GM18517 (cell line): ENCODE data around the gene ISG20.
A peak's percentile ranks its signal among the peaks of the same experiment; 100 is the strongest.
"Not testable (repeated sequence)": the region's sequence is repeated elsewhere in the genome, so short reads cannot be mapped to it uniquely, and the experiment has no call there.

Experiments used
- ATAC-seq: cut with Tn5 transposase; IDR thresholded peaks from one replicate; pipeline ENCODE4 v1.9.1; 2021; ENCODE audit warnings: mild to moderate bottlenecking, moderate library complexity; ENCODE audit not compliant: unreplicated experiment

Gene ISG20

DNA sequence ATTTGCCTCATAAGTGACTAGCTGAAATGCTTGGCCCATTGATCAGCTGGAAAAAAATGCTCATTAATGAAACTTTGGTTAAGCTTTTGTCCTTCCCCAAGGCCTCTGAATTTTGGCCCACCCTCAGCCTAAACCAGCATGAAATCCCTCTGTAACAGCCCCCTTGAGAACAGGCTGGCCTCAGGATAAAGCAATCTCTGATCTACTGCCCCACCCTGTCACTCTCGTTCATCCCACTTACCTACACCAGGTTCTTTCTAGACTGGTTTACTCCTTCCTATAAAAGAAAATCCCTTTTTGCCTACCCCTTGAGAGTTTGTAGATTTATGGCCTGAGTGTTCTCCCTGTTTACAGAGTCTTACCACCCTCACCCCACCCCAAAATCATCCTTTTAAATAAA, 21.0 kb upstream of the ISG20 start:
- no peak for ATAC-seq

DNA sequence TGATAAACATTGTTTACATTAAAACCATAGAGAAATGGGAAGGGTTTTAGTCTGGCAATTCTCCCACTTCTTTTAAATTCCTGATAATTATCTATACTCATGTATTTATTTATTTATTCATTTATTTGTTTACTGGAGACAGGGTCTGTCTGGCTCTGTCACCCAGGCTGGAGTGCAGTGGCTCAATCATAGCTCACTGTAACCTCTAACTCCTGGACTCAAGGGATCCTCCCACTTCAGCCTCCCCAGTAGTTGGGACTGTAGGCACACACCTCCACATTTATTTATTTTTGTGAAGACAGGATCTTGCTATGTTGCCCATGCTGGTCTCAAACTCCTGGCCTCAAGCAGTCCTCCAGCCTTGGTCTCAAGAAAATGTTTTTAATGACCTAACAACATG, 20.1 kb upstream of the ISG20 start:
- ATAC-seq, result no peak

DNA sequence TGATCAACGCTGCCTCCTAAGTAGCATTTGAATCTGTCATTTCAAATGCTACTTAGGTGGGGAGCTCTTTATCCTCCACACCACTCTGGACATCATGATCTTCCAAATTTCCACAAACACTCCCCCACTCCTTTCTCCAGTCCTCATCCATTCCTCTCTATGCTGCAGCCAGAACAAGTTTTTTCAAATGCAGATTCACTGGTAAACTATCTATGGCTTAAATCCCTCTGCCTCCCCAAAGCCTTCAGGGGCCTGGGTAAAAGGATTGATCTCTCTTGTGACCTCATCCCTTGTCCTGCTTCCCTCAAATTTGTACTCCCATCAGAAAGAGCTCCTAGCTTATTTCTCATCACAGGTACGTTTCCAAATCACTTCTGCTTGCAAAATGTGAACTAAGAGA, 19.0 kb upstream of the ISG20 start:
- ATAC-seq, result no peak

DNA sequence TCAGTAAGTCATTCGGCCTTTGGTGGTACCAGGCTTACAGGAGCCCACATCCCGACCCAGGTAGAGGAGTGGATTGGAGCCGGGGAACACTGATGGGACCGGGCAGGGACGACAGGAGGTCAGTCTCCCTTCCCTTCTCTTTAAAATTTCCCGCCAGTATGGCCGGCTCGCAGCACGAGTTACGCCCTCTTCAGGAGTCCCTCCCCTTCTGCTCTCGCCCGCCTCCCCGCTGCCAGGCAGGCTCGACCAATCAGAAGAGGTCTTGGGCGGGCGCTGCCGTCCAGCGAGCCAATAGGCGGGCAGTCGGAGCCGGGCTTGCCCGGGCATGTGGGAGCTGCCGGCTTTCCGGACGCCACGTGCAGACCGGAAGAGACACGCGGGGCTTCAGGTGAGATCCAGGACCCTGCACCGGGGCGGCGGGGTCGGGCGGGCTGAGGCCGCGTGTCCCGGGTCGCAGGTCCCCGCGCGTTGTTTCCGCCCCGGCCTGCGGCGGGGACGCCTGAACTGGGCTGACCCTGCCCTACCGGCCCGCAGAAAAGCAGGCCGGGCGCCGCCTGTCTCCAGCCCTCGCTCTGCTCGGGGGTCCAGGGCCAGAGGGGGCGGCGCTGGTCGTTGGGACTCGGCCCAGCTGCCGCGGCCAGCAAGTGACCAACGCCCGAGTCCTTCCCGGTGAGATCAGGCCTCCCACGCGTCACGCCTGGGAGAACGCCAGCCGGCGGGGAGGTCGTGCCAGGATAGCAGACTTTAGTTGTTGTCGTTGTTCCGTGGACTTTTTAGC, 17.6 kb upstream of the ISG20 start, which contains the start of gene AEN:
Gene AEN, plus strand, starts transcription at position 346 of the 778 bp plus-strand sequence. CDS start 4,870 bp downstream, outside the sequence.
- peak; percentile 88 for ATAC-seq

DNA sequence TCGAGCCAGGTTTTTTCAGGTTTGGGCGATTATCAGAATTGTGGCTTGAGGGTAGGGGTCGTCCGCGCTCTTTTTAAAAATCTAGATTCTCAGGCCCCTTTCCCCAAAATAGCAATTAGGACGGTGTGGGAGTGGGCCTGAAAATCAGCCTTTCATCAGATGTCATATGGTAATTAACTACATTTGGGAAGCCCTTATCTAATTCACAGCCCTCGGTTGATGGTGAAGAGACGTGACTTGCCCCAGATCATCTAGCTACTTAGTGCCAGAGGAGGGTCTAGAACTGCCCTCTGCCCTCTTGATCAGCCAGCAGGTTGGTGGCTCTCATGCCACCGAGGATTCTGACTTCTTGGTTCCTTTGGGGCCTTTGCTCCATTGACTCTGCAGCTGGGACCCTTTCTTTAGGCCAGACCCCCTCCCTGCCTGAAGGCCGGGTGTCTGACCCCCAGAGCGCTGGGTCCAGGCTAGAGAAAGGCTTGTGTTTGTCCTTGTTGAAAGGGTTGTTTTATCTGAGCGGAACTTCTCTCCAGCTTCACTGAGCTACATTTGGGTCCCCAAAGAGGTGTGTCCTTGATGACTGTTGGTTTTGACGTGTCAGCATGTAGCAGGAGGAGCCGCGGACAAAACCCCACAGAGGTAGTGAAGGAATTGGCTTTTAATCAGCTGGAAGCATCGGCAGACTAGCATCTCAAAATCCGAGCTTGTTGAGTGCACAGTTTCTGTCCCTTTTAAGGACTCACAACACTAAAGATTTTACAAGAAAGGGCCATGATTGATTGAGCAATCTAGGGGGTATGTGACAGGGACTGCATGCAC, 16.8 kb upstream of the ISG20 start:
- ATAC-seq, result no peak

DNA sequence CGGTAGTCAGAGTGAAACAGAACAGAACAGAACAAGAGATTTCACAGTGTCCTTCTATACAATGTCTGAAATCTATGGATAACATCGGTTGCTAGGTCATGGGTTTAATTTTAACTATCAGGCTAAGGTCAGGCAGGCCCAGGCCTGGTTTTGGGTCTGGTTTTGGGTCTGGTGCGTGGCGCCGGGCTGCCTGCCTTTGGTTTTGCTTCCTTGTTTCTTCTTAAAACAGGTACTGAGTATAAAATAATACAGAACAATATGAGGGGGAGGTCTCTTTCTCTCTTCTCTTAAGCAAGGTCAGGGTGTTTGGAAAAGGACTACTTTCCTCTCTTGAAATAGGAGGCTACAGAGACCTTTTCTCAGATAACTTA, 16.2 kb upstream of the ISG20 start:
- no peak for ATAC-seq

DNA sequence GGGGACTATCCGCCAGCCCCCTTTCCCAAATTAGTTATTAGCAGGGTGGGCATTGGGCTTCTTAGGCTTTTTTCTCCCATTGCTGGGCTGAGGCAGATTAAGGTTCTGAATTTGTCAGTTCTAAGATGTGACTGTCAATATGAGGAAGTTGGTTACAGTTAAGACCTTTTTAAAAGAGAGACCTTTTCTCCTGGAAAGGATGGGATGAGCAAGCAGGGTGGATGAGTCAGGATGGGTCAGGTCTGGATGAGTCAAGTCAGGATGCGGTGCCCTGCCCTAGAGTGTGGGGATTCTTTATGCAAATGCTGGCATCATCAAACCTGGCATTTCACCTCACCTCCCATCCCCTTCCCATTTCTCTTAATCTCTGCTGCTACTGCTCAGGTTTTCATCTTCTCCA, 15.8 kb upstream of the ISG20 start:
- no peak for ATAC-seq

DNA sequence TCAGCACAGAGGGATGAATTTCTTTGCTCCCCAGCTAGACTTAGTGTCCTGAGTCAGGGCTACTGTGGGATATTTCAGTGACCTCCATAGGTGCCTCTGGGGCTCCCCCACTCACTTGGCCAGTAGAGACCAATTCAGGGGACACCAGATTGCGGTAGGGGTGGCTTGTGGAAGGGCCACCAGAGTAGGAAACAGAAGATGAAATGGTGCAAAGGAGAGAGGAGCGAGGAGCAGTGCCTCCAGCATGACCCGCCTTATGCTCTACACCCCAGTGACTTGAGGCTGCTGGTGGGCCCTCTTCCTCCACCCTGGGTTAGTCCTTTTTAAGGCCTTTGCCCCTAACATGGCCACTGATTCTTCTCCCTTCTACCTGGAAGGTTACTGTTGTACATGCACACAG, 15.2 kb upstream of the ISG20 start:
- no peak for ATAC-seq

DNA sequence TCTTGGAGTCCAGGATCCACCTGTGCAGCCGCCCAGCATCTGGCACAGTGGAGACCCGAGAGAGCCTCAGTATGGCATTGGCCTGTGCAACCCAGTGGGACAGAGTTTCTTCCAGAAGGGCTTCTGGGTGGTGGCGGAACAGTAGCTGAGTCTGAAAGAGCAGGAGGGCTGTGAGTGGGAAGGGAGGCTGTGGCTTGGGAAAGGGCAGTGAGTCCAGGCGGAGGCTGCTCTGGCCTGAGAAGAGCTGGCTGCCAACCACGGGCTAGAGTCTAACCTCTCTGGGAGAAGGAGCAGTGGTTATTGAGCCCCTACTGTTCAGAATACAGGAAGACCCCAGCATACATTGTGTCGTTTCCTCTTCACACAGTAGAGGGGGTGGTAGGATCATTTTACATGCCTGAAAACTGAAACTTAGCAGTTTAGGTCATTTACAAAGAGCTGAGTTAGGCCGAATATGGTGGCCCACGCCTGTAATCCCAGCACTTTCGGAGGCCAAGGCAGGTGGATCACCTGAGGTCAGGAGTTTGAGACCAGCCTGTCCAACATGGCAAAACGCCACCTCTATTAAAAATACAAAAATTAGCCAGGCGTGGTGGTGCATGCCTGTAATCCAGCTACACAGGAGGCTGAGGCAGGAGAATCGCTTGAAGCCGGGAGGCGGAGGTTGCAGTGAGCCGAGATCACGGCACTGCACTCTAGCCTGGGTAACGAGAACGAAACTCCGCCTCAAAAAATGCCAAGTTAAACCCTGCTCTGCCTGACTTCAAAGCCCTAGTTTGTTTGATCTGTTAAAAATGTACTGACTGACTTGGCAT, 14.5 kb upstream of the ISG20 start:
- ATAC-seq, result peak; percentile 33

DNA sequence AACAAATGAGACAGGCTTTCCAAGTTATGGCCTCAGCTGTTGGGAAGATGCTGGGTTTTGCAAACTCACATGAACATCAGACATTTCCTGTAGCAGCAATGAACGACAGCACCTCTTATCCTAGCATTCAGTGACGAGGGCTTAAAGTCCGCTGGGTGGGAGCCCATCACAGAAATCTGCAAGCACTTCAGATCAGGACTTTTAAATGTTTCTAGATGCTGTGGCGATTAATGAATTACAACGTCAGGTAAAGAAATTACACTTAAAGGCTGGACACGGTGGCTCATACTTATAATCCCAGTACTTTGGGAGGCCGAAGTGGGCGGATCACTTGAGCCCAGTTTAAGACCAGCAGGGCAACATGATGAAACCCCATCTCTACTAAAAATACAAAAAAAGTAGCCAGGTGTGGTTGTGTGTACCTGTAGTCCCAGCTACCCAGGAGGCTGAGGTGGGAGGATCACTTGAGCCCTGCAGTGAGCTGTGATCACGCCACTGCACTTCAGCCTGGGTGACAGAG, 13.8 kb upstream of the ISG20 start:
- ATAC-seq, result no peak

DNA sequence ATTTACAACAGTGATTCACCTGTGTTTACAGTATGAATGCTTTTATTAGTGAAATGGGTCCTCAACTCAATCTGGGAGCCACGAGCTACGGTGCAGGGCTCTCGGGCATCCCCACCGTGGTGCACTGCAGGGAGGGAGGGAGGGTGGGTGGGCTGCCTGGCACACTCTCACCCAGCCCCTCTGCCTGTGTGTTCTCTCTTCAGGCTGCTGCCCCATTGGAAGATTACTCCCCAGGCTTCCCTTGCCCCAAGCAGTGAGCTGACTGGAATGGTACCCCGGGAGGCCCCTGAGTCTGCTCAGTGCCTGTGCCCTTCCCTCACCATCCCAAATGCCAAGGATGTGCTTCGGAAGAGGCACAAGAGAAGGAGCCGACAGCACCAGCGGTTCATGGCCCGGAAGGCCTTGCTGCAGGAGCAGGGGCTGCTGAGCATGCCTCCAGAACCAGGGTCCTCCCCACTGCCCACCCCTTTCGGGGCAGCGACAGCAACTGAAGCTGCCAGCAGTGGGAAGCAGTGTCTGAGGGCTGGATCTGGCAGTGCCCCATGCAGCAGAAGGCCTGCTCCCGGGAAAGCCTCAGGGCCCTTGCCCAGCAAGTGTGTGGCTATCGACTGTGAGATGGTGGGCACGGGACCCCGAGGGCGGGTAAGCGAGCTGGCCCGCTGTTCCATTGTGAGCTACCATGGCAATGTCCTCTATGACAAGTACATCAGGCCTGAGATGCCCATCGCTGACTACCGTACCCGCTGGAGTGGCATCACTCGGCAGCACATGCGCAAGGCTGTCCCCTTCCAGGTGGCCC, 12.7 kb upstream of the ISG20 start:
- no peak for ATAC-seq

DNA sequence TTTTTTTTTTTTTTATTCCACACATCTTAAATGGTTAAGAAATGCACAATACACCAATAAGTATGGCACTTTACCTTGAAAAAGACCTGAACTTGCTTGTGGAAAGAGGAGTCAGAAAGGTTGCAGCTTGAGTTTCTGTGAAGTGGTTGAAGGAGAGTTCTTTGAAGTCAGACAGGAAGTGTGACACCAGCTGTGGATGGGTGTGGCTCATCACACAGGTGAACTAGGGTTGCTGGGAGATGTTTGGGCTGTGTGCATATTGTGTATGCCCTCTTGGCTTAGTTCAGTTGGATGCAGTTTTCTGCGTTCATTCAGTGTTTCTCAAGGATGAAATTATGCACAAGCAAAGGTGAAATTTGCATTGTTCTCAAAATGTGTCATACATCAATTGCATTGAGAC, 11.4 kb upstream of the ISG20 start:
- no peak for ATAC-seq

DNA sequence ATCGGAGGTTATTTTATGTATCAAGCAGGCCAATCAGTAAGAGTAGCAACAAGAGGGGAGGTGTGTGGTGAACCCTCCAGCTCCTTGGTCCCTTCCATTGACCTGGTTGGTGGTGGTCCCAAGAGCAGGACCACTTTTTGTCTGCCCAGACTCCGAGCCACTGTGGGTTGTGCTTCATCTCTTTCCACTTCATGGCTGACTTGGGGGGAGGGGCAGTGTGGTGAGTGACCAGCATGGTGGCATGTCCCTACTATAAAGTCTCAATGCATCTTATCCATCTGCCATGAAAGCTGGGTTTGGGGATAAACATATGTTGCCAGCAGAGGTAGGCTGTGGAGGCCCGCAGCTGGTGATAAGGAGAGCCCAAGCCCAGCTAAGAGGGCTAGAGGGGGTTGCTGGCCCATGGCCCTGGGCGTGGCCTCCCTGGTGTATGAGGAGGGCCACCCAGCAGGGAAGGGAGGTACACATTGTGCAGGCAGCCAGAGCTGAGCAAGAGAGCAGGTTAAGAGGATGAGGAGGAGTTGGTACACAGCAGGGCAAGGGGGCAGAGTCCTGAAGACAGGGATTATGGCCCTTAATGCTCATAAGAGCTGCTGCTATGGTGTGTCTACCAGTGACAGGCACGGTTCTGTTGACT, 10.7 kb upstream of the ISG20 start:
- ATAC-seq, result no peak

DNA sequence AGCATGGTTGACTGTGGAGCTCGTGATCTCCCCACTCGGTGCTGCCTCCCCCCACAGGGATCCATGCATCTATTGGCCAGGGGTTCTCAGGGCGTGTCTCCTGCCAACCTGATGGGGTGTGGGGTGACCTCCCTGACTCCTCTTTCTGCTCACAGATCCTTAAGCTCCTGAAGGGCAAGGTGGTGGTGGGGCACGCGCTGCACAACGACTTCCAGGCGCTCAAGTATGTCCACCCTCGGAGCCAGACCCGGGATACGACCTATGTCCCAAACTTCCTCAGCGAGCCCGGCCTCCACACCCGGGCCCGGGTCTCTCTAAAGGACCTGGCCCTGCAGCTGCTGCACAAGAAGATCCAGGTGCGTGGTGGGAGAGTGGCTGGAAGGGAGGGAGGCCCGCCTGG, 9.7 kb upstream of the ISG20 start:
- ATAC-seq, result no peak

DNA sequence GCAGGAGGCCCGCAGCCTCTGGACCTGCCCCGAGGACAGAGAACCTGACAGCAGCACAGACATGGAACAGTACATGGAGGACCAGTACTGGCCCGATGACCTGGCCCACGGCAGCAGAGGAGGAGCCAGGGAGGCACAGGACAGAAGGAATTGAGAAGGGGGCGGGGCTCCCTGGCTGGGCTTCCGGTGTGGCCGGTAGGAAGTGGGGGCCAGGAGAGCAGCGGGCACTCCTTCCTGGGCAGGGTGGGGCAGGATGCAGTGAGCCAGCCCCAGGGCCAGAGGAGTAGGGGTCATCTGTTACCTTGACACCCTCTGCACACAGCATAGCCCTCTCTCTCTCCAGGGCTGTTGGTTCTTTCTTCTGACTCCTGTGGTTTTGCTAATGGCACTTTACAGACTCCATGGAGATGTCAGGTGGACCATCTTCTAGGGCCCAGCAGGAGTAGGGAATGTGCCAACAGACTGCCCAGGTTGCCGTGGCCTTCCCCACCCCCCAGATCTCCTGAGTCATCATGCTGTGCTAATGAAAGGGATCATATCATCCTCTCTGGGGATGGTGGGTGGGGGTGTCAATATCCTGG, 8.6 kb upstream of the ISG20 start:
- ATAC-seq, result no peak

DNA sequence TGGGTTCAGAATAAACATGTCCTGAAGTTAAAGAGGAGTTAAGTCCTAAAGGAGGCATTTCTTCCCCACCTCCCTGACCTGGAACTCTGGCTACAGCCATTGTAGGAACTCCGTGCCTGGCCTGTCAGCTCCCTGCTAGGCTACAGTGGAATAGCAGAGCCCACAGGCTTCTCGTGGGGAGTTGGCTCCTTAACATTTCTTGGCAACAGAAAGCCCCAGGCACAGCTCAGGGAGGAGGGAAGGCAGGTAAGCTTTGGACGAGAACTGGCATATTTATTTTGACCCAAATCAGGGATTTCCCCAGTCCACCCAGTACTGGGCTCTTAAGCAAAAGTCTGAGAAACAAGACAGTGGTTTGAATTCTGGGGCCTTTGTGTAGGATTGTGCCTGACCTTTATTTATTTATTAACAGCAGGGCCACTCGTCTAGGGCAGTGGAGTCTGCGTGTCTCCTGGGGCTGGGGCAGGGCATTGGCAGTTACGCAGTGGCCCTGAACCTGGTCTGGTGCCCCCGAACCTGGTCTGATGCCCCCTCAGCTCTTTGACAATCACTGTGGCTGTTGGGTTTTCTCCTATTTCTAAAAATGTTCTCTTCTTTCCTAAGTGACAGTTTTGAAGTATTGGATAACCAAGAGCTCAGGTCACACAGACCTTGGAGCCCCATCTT, 7.9 kb upstream of the ISG20 start:
- ATAC-seq, result no peak

DNA sequence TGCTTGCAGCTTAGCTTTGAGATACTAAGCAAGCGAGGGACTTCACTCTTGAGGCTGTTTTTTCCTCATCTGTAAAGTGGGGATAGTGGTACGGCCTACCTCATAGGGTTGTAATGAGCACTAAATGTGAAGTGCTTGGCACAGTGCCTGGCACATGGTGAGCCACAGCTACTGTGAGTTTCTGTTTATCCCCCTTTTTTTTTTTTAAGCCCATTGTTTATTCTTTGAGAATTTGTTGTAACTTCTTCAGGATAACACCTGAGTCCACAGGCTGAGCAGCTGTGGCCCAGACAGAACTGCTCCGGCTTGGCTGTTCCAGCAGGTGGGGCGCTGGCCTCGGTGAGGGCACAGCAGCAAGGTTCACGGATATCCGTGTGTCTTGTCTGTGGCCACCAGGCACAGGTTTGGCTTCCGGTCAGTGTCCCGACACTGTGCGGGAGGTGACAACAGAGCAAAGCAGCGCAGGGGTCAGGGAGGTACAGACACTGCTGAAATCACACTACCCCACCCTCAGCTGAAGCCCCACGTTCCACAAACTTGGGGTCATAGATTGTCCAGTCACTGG, 7.3 kb upstream of the ISG20 start:
- no peak for ATAC-seq

DNA sequence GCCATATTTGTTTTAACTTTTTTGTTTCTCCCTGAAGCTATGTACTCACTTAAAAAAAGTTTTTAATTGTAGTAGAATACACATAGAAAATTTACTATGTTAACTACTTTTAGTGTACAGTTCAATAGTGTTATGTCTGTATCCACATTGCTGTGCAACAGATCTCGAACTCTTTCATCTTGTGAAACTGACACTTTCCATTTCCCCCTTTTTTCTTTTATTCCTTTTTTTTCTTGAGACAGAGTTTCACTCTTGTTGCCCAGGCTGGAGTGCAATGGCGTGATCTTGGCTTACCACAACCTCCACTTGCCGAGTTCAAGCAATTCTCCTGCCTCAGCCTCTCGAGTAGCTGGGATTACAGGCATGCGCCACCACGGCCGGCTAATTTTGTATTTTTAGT, 6.0 kb upstream of the ISG20 start:
- ATAC-seq, result not testable (repeated sequence)

DNA sequence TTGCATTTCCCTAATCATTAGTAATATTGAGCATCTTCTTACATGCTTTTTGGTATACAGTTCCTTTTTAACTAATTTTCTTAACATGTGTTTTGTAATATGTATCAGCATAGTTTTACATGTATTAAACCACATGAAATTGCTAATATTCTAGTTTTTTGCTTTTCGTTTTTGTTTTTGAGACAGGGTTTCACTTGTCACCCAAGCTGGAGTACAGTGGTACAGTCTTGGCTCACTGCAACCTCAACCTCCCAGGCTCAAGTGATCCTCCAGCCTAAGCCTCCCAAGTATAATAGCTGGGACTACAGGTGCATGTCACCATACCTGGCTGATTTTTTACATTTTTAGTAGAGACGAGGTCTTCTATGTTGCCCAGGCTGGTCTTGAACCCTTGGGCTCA, 4.4 kb upstream of the ISG20 start:
- ATAC-seq, result no peak
